Measurements from ENCODE around the gene SYCP2.

GRCh38 chr20:59819496-59820203, 113.8 kb downstream of the SYCP2 start:
- no peak for TF ChIP-seq CTCF (IDR thresholded peaks at IDR 0.05)
- TF ChIP-seq POLR2A (IDR thresholded peaks at IDR 0.05): no peak

Measured in sigmoid colon (tissue), 3 donors.